Measurements from ENCODE around the gene TPST1.
"Not testable (repeated sequence)": the region's sequence is repeated elsewhere in the genome, so short reads cannot be mapped to it uniquely, and the experiment has no call there.

Gene TPST1

GRCh38 chr7:66348959-66349358 is 143.8 kb downstream of the TPST1 start:
- Histone ChIP-seq H3K9ac (ENCODE audit: low read depth, low read length) (no peak overlapping the region), H3K27ac (ENCODE audit: low read length) (no peak overlapping the region), H3K9me3 (ENCODE audit: insufficient read depth, low read depth, low read length) (no peaks in the 10 kb centered on the region), H3K4me3 (ENCODE audit: low read length) (no peak overlapping the region), H3K4me1 (ENCODE audit: insufficient read depth, low read length) (no peaks in the 10 kb centered on the region; the same call in 1 of the 2 replicates), H3K36me3 (ENCODE audit: insufficient read depth, low read depth, low read length) (no peaks in the 10 kb centered on the region), H3K27me3 (ENCODE audit: insufficient read depth, low read length) (no peaks in the 10 kb centered on the region)

- Histone ChIP-seq H3K9ac (ENCODE audit: low read depth, low read length) (peak overlapping the region; percentile 5; the same call in 1 of the 2 replicates), H3K36me3 (ENCODE audit: insufficient read depth, low read depth, low read length) (no peaks in the 10 kb centered on the region), H3K9me3 (ENCODE audit: insufficient read depth, low read depth, low read length) (no peaks in the 10 kb centered on the region), H3K27ac (ENCODE audit: low read length) (no peak overlapping the region), H3K4me3 (ENCODE audit: low read length) (no peak overlapping the region), H3K4me1 (ENCODE audit: insufficient read depth, low read length) (no peaks in the 10 kb centered on the region; the same call in 1 of the 2 replicates), H3K27me3 (ENCODE audit: insufficient read depth, low read length) (no peaks in the 10 kb centered on the region)
These were observed 146.9 kb downstream of the TPST1 start for GRCh38 chr7:66352071-66352470.

- no peaks in the 10 kb centered on the region for H3K27me3 ChIP-seq (ENCODE audit: insufficient read depth, low read length)
- no peaks in the 10 kb centered on the region for H3K9me3 ChIP-seq (ENCODE audit: insufficient read depth, low read depth, low read length)
- no peaks in the 10 kb centered on the region; the same call in 1 of the 2 replicates for H3K4me1 ChIP-seq (ENCODE audit: insufficient read depth, low read length)
- no peak overlapping the region for H3K9ac ChIP-seq (ENCODE audit: low read depth, low read length)
- no peak overlapping the region for H3K27ac ChIP-seq (ENCODE audit: low read length)
- H3K4me3 ChIP-seq (ENCODE audit: low read length), result no peak overlapping the region
- H3K36me3 ChIP-seq (ENCODE audit: insufficient read depth, low read depth, low read length), result no peaks in the 10 kb centered on the region
These were observed 148.4 kb downstream of the TPST1 start for GRCh38 chr7:66353547-66353946.

- Histone ChIP-seq H3K4me3 (ENCODE audit: low read length) (no peak overlapping the region), H3K4me1 (ENCODE audit: insufficient read depth, low read length) (no peaks in the 10 kb centered on the region; the same call in 1 of the 2 replicates), H3K27ac (ENCODE audit: low read length) (no peak overlapping the region), H3K36me3 (ENCODE audit: insufficient read depth, low read depth, low read length) (no peaks in the 10 kb centered on the region), H3K27me3 (ENCODE audit: insufficient read depth, low read length) (no peaks in the 10 kb centered on the region), H3K9ac (ENCODE audit: low read depth, low read length) (no peak overlapping the region), H3K9me3 (ENCODE audit: insufficient read depth, low read depth, low read length) (no peaks in the 10 kb centered on the region)
These were observed 150.6 kb downstream of the TPST1 start for GRCh38 chr7:66355756-66356155.

- H3K27me3 ChIP-seq (ENCODE audit: insufficient read depth, low read length), result no peaks in the 10 kb centered on the region
These were observed 151.2 kb downstream of the TPST1 start for GRCh38 chr7:66356277-66356721.

GRCh38 chr7:66357087-66357486 is 152.0 kb downstream of the TPST1 start:
- Histone ChIP-seq H3K9ac (ENCODE audit: low read depth, low read length) (no peak overlapping the region), H3K27ac (ENCODE audit: low read length) (no peak overlapping the region), H3K4me1 (ENCODE audit: insufficient read depth, low read length) (no peaks in the 10 kb centered on the region; the same call in 1 of the 2 replicates), H3K4me3 (ENCODE audit: low read length) (no peak overlapping the region), H3K27me3 (ENCODE audit: insufficient read depth, low read length) (no peaks in the 10 kb centered on the region), H3K9me3 (ENCODE audit: insufficient read depth, low read depth, low read length) (no peaks in the 10 kb centered on the region), H3K36me3 (ENCODE audit: insufficient read depth, low read depth, low read length) (no peaks in the 10 kb centered on the region)

More at GRCh38 chr7:66356277-66356721, 151.2 kb downstream of the TPST1 start:
- Histone ChIP-seq H3K36me3 (ENCODE audit: insufficient read depth, low read depth, low read length) (no peaks in the 10 kb centered on the region), H3K4me1 (ENCODE audit: insufficient read depth, low read length) (no peaks in the 10 kb centered on the region; the same call in 1 of the 2 replicates), H3K27ac (ENCODE audit: low read length) (no peak overlapping the region), H3K9ac (ENCODE audit: low read depth, low read length) (no peak overlapping the region), H3K4me3 (ENCODE audit: low read length) (no peak overlapping the region), H3K9me3 (ENCODE audit: insufficient read depth, low read depth, low read length) (no peaks in the 10 kb centered on the region)

- Histone ChIP-seq H3K36me3 (ENCODE audit: insufficient read depth, low read depth, low read length) (no peaks in the 10 kb centered on the region), H3K9me3 (ENCODE audit: insufficient read depth, low read depth, low read length) (no peaks in the 10 kb centered on the region), H3K27ac (ENCODE audit: low read length) (no peak overlapping the region), H3K27me3 (ENCODE audit: insufficient read depth, low read length) (no peaks in the 10 kb centered on the region), H3K4me3 (ENCODE audit: low read length) (no peak overlapping the region), H3K4me1 (ENCODE audit: insufficient read depth, low read length) (no peaks in the 10 kb centered on the region), H3K9ac (ENCODE audit: low read depth, low read length) (no peak overlapping the region)
These were observed 154.6 kb downstream of the TPST1 start for GRCh38 chr7:66359656-66360211.

- Histone ChIP-seq H3K9me3 (ENCODE audit: insufficient read depth, low read depth, low read length) (no peaks in the 10 kb centered on the region), H3K4me3 (ENCODE audit: low read length) (no peak overlapping the region), H3K27me3 (ENCODE audit: insufficient read depth, low read length) (no peaks in the 10 kb centered on the region), H3K27ac (ENCODE audit: low read length) (no peak overlapping the region), H3K36me3 (ENCODE audit: insufficient read depth, low read depth, low read length) (no peaks in the 10 kb centered on the region), H3K4me1 (ENCODE audit: insufficient read depth, low read length) (no peaks in the 10 kb centered on the region), H3K9ac (ENCODE audit: low read depth, low read length) (no peak overlapping the region)
These were observed 157.0 kb downstream of the TPST1 start for GRCh38 chr7:66362136-66362535.

GRCh38 chr7:66363635-66364034 is 158.5 kb downstream of the TPST1 start:
- Histone ChIP-seq H3K27me3 (ENCODE audit: insufficient read depth, low read length) (no peaks in the 10 kb centered on the region), H3K4me1 (ENCODE audit: insufficient read depth, low read length) (no peaks in the 10 kb centered on the region), H3K9ac (ENCODE audit: low read depth, low read length) (no peak overlapping the region), H3K36me3 (ENCODE audit: insufficient read depth, low read depth, low read length) (no peaks in the 10 kb centered on the region), H3K27ac (ENCODE audit: low read length) (no peak overlapping the region), H3K9me3 (ENCODE audit: insufficient read depth, low read depth, low read length) (no peaks in the 10 kb centered on the region), H3K4me3 (ENCODE audit: low read length) (no peak overlapping the region)

- not testable (repeated sequence) for H3K27me3 ChIP-seq (ENCODE audit: insufficient read depth, low read length); H3K9me3 ChIP-seq (ENCODE audit: insufficient read depth, low read depth, low read length); H3K36me3 ChIP-seq (ENCODE audit: insufficient read depth, low read depth, low read length); H3K27ac ChIP-seq (ENCODE audit: low read length); H3K4me3 ChIP-seq (ENCODE audit: low read length); H3K9ac ChIP-seq (ENCODE audit: low read depth, low read length); H3K4me1 ChIP-seq (ENCODE audit: insufficient read depth, low read length)
These were observed 159.9 kb downstream of the TPST1 start for GRCh38 chr7:66365031-66365430.

- Histone ChIP-seq H3K9ac (ENCODE audit: low read depth, low read length) (no peak overlapping the region), H3K36me3 (ENCODE audit: insufficient read depth, low read depth, low read length) (no peaks in the 10 kb centered on the region)
These were observed 166.1 kb downstream of the TPST1 start for GRCh38 chr7:66371096-66371824.

GRCh38 chr7:66374141-66374840 is 169.2 kb downstream of the TPST1 start:
- not testable (repeated sequence) for H3K9me3 ChIP-seq (ENCODE audit: insufficient read depth, low read depth, low read length); H3K4me3 ChIP-seq (ENCODE audit: low read length); H3K36me3 ChIP-seq (ENCODE audit: insufficient read depth, low read depth, low read length); H3K27me3 ChIP-seq (ENCODE audit: insufficient read depth, low read length); H3K27ac ChIP-seq (ENCODE audit: low read length); H3K4me1 ChIP-seq (ENCODE audit: insufficient read depth, low read length); H3K9ac ChIP-seq (ENCODE audit: low read depth, low read length)

More at GRCh38 chr7:66371096-66371824, 166.1 kb downstream of the TPST1 start:
- Histone ChIP-seq H3K27me3 (ENCODE audit: insufficient read depth, low read length) (no peaks in the 10 kb centered on the region), H3K4me1 (ENCODE audit: insufficient read depth, low read length) (no peaks in the 10 kb centered on the region), H3K27ac (ENCODE audit: low read length) (no peak overlapping the region), H3K4me3 (ENCODE audit: low read length) (no peak overlapping the region), H3K9me3 (ENCODE audit: insufficient read depth, low read depth, low read length) (no peaks in the 10 kb centered on the region)
